ENCODE results near the gene KCNT1. TPM values are rescaled to one million over a fixed set of nuclear protein-coding genes. Genes with fewer than 3 reads are reported as not detected.

KCNT1 gene
- total RNA-seq, 1 experiment from 2014 or later = not detected

GRCh38 chr9:135828656-135829055 is 126.7 kb downstream of the KCNT1 start:
- peaks cover 3% of the 10 kb centered on the region for H3K36me3 ChIP-seq
- H3K4me3 ChIP-seq = no peak overlapping the region
- no peaks in the 10 kb centered on the region for H3K4me1 ChIP-seq (replicated peaks)
- H3K27me3 ChIP-seq (replicated peaks) = no peaks in the 10 kb centered on the region
- no peak for DNase-seq (ENCODE audit: low read depth in 1 of 2, low spot score in 2 of 2)
- H3K27ac ChIP-seq = no peak overlapping the region
- no peaks in the 10 kb centered on the region for H3K9me3 ChIP-seq (replicated peaks)

DNA sequence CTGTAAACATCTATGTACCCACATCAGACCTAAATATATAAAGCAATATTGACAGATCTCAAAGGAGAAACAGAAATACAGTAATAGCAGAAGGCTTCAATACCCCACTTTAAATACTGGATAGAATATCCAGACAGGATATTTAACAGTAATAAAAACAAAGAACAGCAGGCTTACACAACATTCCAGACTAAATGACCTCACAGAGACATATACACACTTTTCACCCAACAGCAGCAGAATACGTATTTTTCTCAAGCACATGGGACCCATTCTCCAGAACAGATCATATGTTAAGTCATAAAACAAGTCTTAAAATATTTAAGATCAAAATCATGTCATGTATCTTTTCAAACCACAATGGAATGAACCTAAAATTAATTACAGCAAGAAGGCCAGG is 128.5 kb downstream of the KCNT1 start:
- H3K27ac ChIP-seq = no peak overlapping the region
- DNase-seq (ENCODE audit: low read depth in 1 of 2, low spot score in 2 of 2) = no peak
- H3K4me1 ChIP-seq (replicated peaks) = no peaks in the 10 kb centered on the region
- no peaks in the 10 kb centered on the region for H3K27me3 ChIP-seq (replicated peaks)
- H3K4me3 ChIP-seq = no peak overlapping the region
- no peaks in the 10 kb centered on the region; the same call in 1 of the 2 replicates for H3K36me3 ChIP-seq
- H3K9me3 ChIP-seq (replicated peaks) = no peaks in the 10 kb centered on the region

DNA sequence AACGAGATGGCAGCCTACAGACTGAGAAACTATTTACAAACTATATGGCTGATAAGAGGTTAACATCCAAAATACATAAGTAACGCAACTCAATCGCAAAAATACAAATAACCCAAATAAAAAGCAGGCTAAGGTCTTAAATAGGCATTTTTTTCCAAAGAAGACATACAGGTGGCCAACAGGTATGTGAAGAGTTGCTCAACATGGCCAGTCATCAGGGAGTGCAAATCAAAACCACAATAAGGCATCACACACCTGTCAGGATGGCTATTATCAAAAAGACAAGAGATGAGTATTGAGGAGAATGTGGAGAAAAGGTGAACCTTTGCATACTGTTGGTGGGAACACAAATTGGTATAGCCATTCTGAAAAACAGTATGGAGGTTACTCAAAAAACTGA is 131.9 kb downstream of the KCNT1 start:
- DNase-seq (ENCODE audit: low read depth in 1 of 2, low spot score in 2 of 2) = no peak
- Histone ChIP-seq H3K4me1 (replicated peaks) (no peaks in the 10 kb centered on the region), H3K27ac (no peak overlapping the region), H3K4me3 (no peak overlapping the region), H3K27me3 (replicated peaks) (no peaks in the 10 kb centered on the region), H3K9me3 (replicated peaks) (no peaks in the 10 kb centered on the region), H3K36me3 (no peaks in the 10 kb centered on the region; the same call in 1 of the 2 replicates)

DNA sequence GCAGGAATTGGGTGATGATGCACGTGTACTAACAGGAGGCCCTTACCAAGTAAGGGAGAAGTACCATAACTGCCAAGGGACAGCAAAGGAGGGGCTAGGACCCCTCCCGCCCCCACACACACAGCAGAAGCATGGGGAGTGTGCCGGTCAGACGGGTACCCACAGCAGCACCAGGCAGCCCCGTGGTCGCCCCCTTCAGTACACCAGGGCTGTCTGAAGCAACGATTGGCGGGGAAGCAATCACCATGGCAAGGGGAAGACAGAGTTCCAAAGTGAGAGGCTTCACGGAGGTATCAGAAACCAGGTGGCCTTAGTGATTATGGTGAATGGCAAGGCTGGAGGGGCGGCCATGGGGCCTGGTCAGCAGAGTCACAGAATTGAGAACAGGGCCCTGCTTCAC is 133.1 kb downstream of the KCNT1 start:
- H3K4me3 ChIP-seq = no peak overlapping the region
- no peak for DNase-seq (ENCODE audit: low read depth in 1 of 2, low spot score in 2 of 2)
- H3K4me1 ChIP-seq (replicated peaks) = no peaks in the 10 kb centered on the region
- no peaks in the 10 kb centered on the region; the same call in 1 of the 2 replicates for H3K36me3 ChIP-seq
- H3K9me3 ChIP-seq (replicated peaks) = no peaks in the 10 kb centered on the region
- no peak overlapping the region for H3K27ac ChIP-seq
- no peaks in the 10 kb centered on the region for H3K27me3 ChIP-seq (replicated peaks)

DNA sequence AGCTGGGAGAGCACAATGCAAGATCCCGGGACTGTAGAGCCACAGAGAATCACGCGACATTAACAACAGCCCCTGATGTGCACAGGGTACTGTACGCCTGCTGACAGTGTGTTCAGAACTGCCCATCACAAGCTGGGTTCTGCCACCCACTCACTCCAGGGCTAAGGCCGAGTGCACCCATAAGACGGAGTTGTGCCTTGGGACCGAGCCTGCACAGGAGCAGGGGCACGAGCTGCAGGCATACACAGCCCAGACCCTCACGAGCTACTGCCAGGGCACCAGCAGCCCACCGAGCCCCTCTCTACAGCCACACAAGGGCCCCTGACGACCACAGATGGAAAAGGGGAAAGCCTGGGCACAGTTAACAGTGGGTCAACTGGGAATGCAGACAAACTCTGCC is 137.5 kb downstream of the KCNT1 start:
- Histone ChIP-seq H3K27me3 (replicated peaks) (no peaks in the 10 kb centered on the region), H3K4me3 (no peak overlapping the region), H3K27ac (no peak overlapping the region), H3K36me3 (no peaks in the 10 kb centered on the region), H3K4me1 (replicated peaks) (no peaks in the 10 kb centered on the region), H3K9me3 (replicated peaks) (no peaks in the 10 kb centered on the region)
- DNase-seq (ENCODE audit: low read depth in 1 of 2, low spot score in 2 of 2) = no peak

DNA sequence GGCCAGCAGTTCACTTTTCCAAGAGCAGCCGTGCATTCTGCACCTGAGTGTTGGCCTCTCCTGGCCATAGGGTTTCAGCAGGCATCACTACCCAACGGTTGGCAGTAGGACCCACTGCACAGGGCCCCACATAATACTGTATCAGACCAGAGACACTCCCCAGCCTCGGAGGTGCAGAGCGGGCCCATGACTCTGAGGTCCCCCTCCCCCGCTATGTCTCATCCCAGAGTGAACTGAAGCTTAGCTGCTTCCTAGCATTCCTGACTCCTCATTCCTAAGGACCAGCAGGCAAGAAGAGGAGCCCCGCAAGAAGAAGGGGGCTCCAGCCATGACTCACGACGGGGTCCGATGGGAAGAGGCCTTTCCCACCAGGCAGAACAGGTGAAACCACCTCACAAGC is 138.1 kb downstream of the KCNT1 start:
- Histone ChIP-seq H3K27me3 (replicated peaks) (no peaks in the 10 kb centered on the region), H3K9me3 (replicated peaks) (no peaks in the 10 kb centered on the region), H3K4me1 (replicated peaks) (no peaks in the 10 kb centered on the region), H3K4me3 (no peak overlapping the region), H3K27ac (no peak overlapping the region), H3K36me3 (no peaks in the 10 kb centered on the region)
- no peak for DNase-seq (ENCODE audit: low read depth in 1 of 2, low spot score in 2 of 2)

DNA sequence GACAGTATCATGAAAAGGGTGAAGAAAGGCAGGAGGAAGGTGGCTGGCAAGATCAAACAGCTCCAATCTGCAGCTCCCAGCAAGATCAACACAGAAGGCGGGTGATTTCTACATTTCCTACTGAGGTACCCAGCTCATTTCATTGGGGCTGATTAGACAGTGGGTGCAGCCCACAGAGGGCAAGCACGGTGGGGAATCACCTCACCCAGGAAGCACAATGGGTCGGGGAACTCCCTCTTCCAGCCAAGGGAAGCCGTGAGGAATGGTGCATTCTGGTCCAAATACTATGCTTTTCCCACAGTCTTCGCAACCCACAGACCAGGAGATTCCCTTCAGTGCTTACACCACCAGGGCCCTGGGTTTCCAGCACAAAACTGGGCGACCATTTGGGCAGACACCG is 138.6 kb downstream of the KCNT1 start:
- Histone ChIP-seq H3K9me3 (replicated peaks) (no peaks in the 10 kb centered on the region), H3K4me1 (replicated peaks) (no peaks in the 10 kb centered on the region), H3K27ac (no peak overlapping the region), H3K36me3 (no peaks in the 10 kb centered on the region), H3K27me3 (replicated peaks) (no peaks in the 10 kb centered on the region), H3K4me3 (no peak overlapping the region)
- no peak for DNase-seq (ENCODE audit: low read depth in 1 of 2, low spot score in 2 of 2)

Other genes with a start within 250 kb of the KCNT1 start
- 11.0 and 16.8 TPM in 2 replicates for gene PPP1R26, start 222.4 kb upstream of the KCNT1 start, total RNA-seq (2014; rRNA removed; shearing (Covaris generic))
- 12.6 and 21.3 TPM in 2 replicates for gene MRPS2, start 201.5 kb upstream of the KCNT1 start, total RNA-seq (2014; rRNA removed; shearing (Covaris generic))
- not detected in 2 replicates for gene LCN1, start 180.7 kb upstream of the KCNT1 start, total RNA-seq (2014; rRNA removed; shearing (Covaris generic))
- gene OBP2A, start 156.1 kb upstream of the KCNT1 start, total RNA-seq (2014; rRNA removed; shearing (Covaris generic)) = not detected in 2 replicates
- gene PAEP, start 140.4 kb upstream of the KCNT1 start, total RNA-seq (2014; rRNA removed; shearing (Covaris generic)) = not detected in 2 replicates
- gene GLT6D1, start 62.6 kb upstream of the KCNT1 start, total RNA-seq (2014; rRNA removed; shearing (Covaris generic)) = not detected in 2 replicates
- not detected in 2 replicates for gene LCN9, start 38.9 kb upstream of the KCNT1 start, total RNA-seq (2014; rRNA removed; shearing (Covaris generic))
- not detected in 2 replicates for gene SOHLH1, start 2.7 kb upstream of the KCNT1 start, total RNA-seq (2014; rRNA removed; shearing (Covaris generic))
- 16.6 and 17.4 TPM in 2 replicates for gene CAMSAP1, start 205.4 kb downstream of the KCNT1 start, total RNA-seq (2014; rRNA removed; shearing (Covaris generic))

Measured in SJSA1 (cell line).